NCI-H524 treated with DMSO at 0.1 percent for 48 hours (cell line): ENCODE results near the gene SHKBP1.
"Not testable (repeated sequence)": the region's sequence is repeated elsewhere in the genome, so short reads cannot be mapped to it uniquely, and the experiment has no call there.

Experiments
- DNase-seq: peaks from one replicate; lab custom pipeline; 2025; lab: John Stamatoyannopoulos, UW

The SHKBP1 gene

DNA sequence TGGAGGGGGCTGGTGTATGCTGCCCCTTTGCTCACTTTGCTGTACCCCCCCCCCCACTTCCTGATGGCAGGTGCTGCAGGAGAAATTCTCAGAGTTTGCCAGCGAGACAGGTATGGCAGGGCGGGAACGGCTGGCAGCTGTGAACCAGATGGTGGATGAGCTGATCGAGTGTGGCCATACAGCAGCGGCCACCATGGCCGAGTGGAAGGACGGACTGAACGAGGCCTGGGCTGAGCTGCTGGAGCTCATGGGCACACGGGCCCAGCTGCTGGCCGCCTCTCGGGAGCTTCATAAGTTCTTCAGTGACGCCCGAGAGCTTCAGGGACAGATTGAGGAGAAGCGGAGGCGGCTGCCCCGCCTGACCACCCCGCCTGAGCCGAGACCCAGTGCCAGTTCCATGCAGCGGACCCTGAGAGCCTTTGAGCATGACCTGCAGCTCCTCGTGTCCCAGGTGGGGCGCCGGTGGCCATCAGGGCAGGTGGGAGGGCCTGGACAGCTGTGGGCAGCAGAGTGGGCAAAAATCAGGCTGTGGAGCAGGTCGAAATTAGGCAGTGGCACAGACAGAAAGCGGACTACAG is 19.6 kb upstream of the SHKBP1 start:
- no peak for DNase-seq

DNA sequence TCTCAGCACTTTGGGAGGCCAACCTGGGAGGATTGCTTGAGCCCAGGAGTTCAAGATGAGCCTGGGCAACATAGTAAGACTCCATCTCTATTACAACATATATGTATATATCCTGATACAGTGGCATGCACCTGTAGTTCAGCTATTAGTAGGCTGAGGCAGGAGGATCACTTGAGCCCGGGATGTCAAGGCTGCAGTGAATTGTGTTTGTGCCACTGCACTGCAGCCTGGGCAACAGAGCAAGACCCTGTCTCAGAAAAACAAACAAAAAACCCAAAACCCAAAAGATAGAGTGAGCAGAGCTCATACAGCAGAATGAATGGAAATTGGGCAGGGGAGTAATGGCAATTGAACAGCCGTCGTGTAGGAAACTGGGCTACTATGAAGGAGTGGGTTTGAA is 17.3 kb upstream of the SHKBP1 start:
- DNase-seq: no peak

DNA sequence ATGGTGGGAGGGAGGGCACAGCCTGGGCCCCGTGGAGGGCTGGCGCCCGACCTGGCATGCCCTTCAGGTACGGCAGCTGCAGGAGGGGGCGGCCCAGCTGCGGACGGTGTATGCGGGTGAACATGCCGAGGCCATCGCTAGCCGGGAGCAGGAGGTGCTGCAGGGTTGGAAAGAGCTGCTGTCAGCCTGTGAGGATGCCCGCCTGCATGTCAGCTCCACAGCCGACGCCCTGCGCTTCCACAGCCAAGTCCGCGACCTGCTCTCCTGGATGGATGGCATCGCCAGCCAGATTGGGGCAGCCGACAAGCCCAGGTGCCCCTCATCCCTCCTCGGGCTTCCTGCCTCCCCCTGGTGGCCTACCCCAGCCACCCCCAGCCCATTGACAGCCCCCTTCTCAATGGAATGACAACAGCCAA is 16.6 kb upstream of the SHKBP1 start:
- DNase-seq: peak; percentile 29

DNA sequence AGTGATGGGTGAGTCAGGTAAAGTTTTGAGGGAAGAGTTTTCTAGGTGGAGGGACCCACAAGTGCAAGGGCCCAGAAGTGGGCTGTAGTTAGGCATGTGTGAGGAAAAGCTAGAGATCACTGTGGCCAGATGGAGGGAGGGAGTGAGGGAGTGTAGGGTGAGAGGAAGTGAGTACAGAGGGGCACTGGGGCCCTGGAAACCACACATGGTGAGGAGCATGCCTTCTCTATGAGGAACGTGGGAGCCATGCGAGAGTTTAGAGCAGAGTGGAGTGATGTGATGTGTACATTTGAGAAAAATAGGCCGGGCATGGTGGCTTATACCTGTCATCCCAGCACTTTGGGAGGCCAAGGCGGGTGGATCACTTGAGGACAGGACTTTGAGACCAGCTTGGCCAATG is 14.7 kb upstream of the SHKBP1 start:
- DNase-seq: no peak

DNA sequence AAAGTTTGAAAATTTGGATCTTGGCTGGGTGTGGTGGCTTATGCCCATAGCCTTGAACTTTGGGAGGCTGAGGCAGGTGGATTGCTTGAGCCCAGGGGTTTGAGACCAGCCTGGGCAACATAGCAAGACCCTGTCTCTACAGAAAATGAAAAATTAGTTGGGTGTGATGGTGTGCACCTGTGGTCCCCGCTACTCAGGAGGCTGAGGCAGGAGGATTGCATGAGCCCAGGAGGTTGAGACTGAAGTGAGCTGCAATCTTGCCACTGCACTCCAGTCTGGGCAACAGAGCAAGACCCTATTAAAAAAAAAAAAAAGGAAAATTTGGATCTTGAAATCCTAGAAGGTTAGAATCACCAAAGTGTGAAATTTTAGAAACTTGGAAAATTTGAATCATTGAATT is 12.1 kb upstream of the SHKBP1 start:
- DNase-seq: not testable (repeated sequence)

DNA sequence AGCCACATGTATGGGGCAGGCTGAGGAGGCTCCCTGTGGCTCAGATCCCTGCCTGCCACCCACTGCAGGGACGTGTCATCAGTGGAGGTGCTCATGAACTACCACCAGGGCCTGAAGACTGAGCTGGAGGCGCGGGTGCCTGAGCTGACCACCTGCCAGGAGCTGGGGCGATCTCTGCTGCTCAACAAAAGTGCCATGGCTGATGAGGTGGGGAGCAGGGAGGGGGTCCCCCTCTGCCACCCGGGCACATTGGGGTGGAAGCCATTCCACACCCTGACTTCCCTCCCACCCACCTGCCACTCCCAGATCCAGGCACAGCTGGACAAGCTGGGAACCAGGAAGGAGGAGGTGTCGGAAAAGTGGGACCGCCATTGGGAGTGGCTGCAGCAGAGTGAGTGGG is 11.3 kb upstream of the SHKBP1 start:
- no peak for DNase-seq

DNA sequence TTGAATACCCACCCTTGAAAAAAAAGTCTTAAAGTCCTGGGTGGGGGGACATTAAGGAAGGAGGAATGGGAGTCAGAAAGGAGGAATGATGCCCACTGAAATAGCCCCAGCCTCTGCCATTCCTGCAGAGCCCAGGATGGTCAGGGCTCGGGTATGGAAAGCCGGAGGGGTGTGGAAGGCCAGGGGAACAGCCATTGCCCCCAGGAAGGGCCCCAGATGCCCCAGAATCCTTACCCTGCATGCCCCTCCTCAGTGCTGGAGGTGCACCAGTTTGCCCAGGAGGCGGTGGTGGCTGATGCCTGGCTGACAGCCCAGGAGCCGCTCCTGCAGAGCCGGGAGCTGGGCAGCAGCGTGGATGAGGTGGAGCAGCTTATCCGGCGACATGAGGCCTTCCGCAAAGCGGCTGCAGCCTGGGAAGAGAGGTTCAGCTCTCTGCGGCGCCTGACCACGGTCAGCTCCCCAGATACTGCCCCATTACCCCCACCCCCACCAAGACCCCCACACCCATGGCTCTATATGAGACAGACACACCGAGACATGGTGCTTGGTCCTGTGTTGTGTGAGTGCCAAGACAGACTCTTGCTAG is 10.7 kb upstream of the SHKBP1 start:
- no peak for DNase-seq

DNA sequence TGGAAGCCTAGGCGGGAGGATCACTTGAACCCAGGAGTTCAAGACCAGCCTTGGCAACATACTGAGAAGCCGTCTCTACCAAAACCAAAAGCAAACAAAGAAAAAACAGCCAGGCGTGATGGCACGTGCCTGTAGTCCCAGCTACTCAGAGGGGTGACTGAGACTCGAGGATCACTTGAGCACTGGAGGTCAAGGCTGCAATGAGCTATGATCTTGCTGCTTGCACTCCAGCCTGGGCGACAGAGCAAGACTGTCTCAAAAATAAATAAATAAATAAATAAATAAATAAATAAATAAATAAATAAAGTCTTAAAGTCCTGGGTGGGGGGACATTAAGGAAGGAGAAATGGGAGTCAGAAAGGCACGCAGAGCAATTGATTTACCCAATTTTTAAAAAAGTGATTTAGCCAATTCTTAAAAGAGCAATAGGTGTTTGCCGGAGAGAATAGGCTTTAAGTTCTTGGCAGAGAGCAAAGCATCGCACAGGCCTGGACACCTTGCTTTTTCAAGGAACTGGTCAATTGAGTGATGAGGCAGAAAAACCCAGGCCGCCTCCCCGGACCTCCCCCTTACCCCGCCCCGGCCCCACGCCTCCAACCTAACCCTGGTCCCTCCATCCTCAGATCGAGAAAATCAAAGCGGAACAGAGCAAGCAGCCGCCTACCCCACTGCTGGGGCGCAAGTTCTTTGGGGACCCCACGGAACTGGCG is 9.5 kb upstream of the SHKBP1 start:
- DNase-seq: no peak

DNA sequence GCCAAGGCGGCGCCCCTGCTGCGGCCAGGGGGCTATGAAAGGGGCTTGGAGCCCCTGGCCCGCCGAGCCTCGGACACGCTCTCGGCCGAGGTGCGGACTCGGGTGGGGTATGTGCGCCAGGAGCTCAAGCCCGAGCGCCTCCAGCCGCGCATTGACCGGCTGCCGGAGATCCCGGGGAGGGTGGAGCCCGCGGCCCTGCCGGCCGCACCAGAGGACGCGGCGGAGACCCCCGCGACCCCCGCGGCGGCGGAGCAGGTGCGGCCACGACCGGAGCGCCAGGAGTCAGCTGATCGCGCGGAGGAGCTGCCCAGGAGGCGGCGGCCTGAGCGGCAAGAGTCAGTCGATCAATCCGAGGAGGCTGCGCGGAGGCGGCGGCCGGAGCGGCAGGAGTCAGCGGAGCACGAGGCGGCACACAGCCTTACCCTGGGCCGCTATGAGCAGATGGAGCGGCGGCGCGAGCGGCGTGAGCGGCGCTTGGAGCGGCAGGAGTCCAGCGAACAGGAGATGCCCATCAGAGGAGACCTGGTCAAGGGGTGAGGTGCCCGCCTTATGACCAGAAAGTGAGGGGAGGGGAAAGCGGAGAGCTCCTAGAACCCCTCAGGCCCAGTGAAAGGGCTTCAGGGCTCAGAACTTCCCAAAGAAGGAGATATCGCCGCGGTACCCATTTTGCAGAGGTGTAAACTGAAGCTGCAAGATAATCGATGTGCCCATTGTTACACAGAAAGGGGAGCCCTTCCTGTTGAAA is 8.8 kb upstream of the SHKBP1 start:
- no peak for DNase-seq

DNA sequence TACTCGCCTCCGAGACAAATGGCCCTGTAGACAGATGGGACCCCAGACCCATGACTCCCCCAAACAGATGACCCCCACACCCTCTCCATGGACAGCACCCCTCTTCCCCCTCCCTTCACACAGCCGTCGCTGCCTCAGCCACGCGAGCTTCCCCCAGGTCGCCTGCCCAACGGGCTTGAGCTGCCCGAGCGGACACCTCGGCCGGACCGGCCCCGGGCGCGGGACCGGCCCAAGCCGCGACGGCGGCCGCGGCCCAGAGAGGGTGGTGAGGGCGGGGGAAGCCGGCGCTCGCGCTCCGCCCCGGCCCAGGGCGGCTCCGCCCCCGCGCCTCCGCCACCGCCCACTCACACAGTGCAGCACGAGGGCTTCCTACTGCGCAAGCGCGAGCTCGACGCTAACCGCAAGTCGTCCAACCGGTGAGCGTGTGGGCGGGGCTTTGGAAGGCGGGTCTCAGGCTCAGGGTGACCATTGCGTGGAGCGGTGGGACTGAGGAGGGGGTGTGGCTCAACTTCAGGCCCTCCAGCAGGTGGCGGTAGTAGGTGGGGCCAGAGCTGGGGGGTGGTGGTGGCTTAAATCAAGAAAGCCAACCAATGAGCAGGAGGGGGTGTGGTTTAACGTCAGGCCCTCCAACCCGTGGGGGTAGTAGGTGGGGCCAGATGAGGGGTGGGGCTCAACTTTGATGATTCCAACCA is 6.2 kb upstream of the SHKBP1 start:
- DNase-seq: peak; percentile 94

DNA sequence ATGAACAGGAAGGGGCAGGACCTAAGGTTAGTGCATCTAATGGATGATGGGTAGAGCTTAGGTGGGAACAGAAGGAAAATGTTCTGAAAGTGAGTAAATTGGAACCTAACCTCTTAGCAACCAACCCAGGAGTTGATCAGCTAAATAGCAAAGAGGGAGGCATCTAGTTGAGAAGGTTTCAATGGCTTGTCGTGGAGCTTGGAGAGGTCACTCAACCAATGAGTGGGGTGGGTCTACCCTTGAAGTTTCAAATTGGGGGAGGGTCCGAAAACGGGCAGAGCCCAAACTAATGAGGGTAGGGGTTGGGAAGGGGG is 5.7 kb upstream of the SHKBP1 start:
- DNase-seq: no peak

DNA sequence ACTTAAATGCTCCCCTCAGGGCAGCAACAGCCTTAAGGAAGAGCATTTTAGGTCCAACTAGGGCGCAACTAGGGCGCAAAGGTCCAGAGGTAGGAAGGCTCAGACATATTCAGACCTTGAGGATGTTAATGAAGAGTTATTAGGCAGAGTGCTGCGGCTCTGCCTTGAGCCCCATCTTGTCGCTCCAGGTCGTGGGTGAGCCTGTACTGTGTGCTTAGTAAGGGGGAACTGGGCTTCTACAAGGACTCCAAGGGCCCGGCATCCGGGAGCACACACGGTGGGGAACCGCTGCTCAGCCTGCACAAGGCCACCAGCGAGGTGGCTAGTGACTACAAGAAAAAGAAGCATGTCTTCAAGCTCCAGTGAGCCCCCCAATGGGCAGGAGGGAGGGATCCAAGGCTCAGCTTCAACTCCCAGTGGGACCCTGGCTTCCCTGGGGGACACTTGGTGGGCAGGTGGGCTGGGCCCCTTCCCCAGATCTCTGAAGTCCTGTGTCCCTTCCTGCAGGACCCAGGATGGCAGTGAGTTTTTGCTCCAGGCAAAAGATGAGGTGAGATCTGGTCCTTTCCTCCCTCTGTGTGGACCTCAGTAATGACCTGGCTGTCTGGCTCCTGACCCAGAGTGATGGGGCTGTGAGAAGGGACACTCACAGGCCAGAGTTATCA is 4.7 kb upstream of the SHKBP1 start:
- DNase-seq: no peak

DNA sequence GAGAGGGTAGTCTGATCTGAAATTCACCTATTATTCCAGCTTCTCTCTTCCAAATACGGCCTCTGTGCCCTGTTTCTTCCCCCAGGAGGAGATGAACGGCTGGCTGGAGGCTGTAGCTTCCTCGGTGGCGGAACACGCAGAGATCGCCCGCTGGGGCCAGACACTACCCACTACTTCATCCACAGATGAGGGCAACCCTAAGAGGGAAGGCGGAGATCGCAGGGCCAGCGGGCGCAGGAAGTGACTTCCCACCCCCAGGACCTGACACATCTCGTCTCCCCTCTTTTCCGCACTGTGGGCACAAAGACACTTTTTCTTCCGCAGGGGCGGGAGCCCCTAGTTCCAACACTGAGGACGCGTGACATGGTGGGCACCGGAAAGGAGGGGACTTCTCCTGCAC is 1.3 kb upstream of the SHKBP1 start:
- DNase-seq: no peak

DNA sequence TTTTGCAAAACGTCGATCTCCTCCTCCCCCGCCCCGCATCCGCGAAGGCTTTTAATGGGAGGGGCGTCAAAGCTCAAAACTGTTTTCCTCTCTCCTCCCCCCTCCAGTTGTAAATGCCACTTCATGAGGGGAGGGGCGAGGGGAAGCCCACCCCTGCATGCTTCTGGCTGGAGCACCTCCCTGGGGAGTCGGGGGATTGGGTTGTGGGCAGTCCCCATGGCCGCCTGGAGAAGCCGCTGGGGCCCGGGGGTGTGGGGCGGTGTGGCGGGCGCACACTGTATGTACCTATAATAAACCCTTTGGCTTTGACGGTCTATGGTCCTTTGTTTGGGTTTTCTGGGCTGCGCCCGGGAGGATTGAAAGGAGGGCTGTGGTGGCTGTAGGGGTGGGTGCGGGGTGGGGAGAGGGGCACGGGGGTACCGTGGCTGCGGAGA is 505 bp upstream of the SHKBP1 start:
- DNase-seq: no peak

DNA sequence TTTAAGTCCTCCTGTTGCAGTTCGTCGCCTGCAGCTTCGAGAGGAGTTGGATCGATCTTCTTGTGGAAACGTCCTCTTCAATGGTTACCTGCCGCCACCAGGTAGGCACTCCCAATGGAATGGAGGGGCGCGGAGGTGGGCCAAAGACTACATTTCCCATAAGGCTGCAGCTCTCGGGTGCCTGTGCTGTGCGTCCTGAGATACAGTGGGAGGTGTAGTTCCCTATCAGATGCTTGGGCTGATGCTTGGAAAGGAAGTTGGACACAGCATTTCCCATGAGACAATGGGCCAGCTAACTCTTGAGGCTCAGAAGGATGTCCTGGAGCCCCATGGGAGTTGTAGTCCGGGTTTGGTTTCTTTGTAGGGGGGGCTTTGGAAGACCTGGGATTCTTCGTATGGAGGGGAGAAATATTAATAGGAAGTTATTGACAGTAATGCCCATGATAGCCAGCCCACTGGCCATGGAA is 1.8 kb downstream of the SHKBP1 start:
- no peak for DNase-seq

DNA sequence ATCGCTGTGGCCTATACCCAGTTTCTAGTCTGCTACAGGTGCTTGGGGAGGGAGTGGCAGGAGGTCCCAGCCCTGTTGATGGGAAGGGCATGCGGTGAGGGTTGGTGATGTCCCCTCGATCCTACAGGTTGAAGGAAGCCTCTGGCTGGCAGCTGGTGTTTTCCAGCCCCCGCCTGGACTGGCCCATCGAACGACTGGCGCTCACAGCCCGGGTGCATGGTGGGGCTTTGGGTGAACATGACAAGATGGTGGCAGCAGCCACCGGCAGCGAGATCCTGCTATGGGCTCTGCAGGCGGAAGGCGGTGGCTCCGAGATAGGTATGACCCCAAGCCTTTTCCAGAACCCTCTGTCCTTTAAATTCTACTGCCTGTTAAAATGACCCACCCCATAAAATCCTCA is 3.9 kb downstream of the SHKBP1 start:
- no peak for DNase-seq

DNA sequence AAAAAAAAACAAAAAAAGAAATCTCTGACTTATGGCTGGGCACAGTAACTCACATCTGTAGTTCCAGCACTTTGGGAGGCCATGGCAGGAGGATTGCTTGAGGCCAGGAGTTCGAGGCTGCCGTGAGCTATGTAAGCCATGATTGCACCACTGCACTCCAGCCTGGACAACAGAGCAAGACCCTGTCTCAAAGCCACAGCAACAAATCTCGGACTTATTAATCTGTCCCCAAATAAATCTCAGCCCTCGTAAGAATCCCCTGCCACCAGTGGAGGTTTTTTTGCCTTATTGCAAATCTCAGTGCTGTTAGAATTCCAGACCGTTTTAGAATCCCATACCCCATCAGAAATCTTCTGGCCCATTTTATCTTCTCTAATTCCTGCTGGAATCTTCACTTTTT is 4.9 kb downstream of the SHKBP1 start:
- DNase-seq: no peak

DNA sequence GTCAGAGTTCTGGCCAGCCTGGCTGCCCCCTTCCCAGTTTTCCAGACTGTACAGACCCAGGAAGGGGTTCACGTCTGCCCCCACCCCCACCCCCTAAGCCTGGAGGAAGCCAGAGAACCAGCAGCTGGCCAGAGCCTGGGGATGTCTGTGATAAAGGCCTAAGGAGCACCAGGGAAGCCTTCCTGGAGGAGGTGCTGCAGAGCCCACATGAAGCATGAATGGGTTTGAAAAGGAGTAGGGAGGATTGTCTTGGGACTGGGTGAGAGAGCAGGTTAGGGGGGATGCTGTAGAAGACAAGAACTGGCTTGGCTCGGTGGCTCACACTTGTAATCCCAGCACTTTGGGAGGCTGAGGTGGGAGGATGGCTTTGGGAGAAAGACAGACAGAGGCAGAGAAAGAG is 5.8 kb downstream of the SHKBP1 start:
- DNase-seq: no peak

DNA sequence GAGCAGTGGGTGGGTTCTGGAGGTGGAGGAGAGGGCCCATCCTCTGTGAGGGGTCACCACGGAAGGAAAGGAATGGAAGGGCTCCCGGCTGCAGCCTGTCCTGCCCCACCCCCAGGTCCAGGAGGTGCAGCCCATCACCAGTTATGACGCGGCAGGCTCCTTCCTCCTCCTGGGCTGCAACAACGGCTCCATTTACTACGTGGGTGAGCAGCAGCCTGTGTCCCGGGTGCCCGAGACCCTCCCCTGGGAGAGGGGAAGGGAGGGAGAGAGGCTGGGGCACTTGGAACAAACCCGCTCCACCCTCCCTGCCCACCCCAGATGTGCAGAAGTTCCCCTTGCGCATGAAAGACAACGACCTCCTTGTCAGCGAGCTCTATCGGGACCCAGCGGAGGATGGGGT is 6.6 kb downstream of the SHKBP1 start:
- DNase-seq: no peak

DNA sequence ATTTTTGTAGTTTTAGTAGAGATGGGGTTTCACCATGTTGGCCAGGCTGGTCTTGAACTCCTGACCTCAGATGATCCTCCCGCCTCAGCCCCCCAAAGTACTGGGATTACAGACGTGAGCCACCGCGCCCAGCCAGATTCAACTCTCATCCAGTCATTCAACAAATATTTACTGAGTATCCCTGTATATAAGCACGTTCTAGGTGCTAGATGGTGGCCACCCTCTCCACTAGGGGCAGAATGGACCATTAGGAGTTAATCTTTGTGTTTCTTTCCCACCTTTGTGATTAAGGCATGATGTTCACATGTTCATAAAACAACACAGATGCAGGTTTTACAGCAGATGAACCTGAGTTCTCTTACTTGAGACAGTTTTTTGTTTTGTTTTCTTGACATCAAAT is 7.3 kb downstream of the SHKBP1 start:
- DNase-seq: no peak

DNA sequence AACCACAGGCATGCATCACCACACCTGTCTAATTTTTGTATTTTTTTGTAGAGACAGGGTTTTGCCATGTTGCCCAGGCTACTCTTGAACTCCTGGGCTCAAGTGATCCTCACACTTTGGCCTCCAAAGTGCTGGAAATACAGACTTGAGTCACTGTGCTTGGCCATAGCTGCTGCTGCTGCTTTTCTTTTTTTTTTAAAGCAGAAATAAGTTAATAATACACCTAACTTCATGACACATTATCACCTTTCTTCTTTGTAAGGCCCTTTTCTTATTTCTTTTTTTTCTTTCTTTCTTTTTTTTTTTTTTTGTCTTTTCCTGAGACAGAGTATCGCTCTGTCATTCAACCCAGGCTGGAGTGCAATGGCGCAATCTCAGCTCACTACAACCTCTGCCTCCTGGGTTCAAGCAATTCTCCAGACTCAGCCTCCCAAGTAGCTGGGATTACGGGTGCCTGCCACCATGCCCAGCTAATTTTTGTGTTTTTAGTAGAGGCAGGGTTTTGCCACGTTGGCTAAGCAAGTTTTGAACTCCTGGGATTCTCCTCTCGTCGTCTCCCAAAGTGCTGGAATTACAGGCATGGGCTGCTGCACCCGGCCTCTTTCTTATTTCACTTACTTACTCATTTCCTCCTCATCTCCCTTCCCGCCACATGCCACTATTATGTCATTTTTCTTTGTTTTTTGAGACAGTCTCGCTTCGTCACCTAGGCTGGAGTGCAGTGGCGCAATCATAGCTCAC is 8.7 kb downstream of the SHKBP1 start:
- DNase-seq: no peak
